ENCODE measurements around the gene KRT84.

The KRT84 gene

DNA sequence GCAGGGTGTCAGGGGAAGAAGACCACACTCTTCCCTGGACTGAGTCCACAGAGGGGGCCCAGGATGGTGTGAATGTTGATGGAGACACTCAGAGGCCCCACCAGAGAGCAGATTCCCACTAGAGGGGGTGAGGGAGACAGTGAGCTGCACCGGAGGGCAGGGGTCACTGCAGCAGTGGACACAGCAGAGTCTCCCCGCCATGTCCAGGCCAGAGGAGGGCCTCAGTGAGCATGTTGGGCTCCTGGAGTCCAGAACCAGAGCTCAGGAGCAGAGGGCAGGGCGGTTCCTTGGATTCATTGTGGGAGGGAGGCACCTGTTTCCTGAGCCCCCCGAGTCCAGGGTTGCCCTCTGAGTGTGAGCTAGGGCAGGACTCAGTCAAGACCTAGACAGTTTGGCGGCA lies 22.5 kb upstream of the KRT84 start:
- peaks cover 44% of the 10 kb centered on the region for H3K27me3 ChIP-seq (ENCODE audit: control insufficient read depth, insufficient read depth, low read length)
- no peaks in the 10 kb centered on the region for H3K36me3 ChIP-seq (ENCODE audit: insufficient read depth, low read length)
- H3K9me3 ChIP-seq (replicated peaks; ENCODE audit: low read length): no peaks in the 10 kb centered on the region
- H3K9ac ChIP-seq (ENCODE audit: low read depth, low read length): no peak overlapping the region
- H3K4me2 ChIP-seq (ENCODE audit: low read length): no peak overlapping the region
- no peaks in the 10 kb centered on the region for H3K4me1 ChIP-seq (ENCODE audit: control insufficient read depth, insufficient read depth, low read length)
- H3K4me3 ChIP-seq (ENCODE audit: low read length): no peak overlapping the region

DNA sequence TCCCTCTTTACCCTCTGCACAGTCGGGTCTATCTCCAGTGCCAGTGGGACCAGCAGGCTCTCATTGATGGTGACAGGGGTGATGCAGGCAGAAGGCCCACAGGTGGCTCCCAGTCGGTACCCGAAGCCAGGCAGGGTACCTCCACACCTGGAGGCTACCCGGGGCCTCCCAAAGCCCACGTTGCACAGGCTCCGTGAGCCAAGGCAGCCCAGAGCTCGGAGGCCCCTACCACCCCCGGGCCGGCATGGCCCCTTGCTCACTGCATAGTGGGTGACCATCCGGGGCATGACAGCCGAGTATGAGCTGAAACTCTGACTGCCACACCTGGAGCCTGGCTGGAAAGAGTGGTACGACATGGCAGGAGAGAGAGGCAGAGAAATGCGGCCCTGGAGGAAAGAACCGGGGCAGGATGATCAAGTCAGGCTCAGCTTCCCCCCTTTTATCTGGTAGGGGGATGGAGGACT lies 20.5 kb upstream of the KRT84 start, which contains the start of gene KRT82:
KRT82 (minus strand) TSS at position 414 of the 464 bp plus-strand sequence; CDS start at position 356, 58 bp downstream.
- peaks cover 54% of the 10 kb centered on the region for H3K27me3 ChIP-seq (ENCODE audit: control insufficient read depth, insufficient read depth, low read length)
- H3K4me1 ChIP-seq (ENCODE audit: control insufficient read depth, insufficient read depth, low read length): no peaks in the 10 kb centered on the region
- no peak within 1 kb of the TSS for H3K4me2 ChIP-seq (ENCODE audit: low read length)
- no peaks in the 10 kb centered on the region for H3K9me3 ChIP-seq (replicated peaks; ENCODE audit: low read length)
- H3K4me3 ChIP-seq (ENCODE audit: low read length): no peak within 1 kb of the TSS
- no peak within 1 kb of the TSS for H3K9ac ChIP-seq (ENCODE audit: low read depth, low read length)
- H3K36me3 ChIP-seq (ENCODE audit: insufficient read depth, low read length): no peaks in the 10 kb centered on the region

DNA sequence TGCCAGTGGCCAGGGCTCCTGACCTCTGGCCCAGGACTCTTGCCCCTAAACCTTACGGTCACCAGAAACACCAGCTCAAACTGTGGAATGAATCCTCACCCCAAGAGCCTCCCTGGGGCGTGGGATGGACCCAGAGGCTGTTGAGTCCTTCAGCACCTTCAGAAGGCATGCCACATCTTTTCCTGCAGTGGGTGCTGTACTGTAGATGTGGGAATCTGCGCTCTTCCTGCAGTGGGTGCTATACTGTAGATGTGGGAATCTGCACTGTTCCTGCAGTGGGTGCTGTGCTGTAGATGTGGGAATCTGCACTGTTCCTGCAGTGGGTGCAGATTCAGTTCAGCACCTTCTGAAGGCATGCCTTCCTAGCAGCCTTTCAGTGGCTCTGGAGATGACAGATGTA lies 19.5 kb upstream of the KRT84 start:
- no peak overlapping the region for H3K9ac ChIP-seq (ENCODE audit: low read depth, low read length)

DNA sequence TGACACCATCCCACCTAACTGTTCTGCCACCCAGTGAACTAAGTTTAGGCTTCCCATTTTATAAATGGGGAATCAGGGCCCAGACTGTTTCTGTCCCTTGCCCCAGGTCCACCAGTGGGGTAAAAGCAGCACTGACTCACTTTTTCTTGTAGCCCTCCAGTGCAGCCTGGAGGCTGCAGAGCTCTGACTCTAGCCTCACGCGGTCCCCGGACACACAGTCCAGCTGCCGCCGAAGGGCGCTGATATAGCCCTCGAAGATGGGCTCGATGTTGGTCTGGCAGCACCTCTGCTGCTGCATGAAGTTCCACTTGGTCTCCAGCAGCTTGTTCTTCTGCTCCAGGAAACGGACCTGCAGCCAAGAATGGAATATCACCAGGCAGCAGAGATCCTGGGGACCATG lies 18.1 kb upstream of the KRT84 start:
- no peak overlapping the region for H3K4me2 ChIP-seq (ENCODE audit: low read length)
- peaks cover 67% of the 10 kb centered on the region for H3K27me3 ChIP-seq (ENCODE audit: control insufficient read depth, insufficient read depth, low read length)
- no peak overlapping the region for H3K4me3 ChIP-seq (ENCODE audit: low read length)
- H3K36me3 ChIP-seq (ENCODE audit: insufficient read depth, low read length): no peaks in the 10 kb centered on the region
- no peak overlapping the region for H3K9ac ChIP-seq (ENCODE audit: low read depth, low read length)
- no peaks in the 10 kb centered on the region for H3K9me3 ChIP-seq (replicated peaks; ENCODE audit: low read length)
- no peaks in the 10 kb centered on the region for H3K4me1 ChIP-seq (ENCODE audit: control insufficient read depth, insufficient read depth, low read length)

More for the DNA sequence above, 19.5 kb upstream of the KRT84 start:
- Histone ChIP-seq H3K4me1 (ENCODE audit: control insufficient read depth, insufficient read depth, low read length) (no peaks in the 10 kb centered on the region), H3K36me3 (ENCODE audit: insufficient read depth, low read length) (no peaks in the 10 kb centered on the region), H3K4me2 (ENCODE audit: low read length) (no peak overlapping the region), H3K27me3 (ENCODE audit: control insufficient read depth, insufficient read depth, low read length) (peaks cover 59% of the 10 kb centered on the region), H3K9me3 (replicated peaks; ENCODE audit: low read length) (no peaks in the 10 kb centered on the region), H3K4me3 (ENCODE audit: low read length) (no peak overlapping the region)

DNA sequence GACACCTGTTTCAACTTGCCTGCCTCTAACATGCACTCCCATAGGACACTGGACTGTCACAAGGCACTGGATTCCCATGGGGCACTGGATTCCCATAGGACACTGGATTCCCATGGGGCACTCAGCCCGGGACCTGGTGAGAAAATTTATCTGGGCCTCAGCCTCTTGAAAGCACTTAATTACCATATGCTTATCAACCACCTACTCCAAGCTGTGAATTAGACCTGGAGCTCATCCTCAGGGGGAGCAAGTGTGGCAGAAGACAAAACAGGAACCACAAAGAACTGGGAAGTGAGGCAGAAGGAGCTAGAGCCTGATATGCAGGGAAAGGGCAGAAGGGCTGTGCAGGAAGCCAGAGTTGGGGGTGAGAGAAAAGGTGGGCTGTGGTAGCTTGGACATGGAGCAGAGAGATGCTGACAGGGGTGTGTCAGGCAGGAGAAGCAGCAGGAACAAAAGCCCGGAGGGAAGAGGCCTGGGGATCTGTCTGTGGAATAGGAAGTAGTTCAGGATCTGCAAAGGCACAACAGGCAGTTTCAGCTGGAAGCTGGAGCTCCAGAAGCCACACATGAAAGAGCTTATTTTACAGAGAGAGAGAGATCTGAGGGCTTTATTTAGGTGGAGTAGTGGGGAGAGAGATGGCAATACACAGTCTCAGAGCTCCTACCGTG lies 17.6 kb upstream of the KRT84 start:
- Histone ChIP-seq H3K9me3 (replicated peaks; ENCODE audit: low read length) (no peaks in the 10 kb centered on the region), H3K36me3 (ENCODE audit: insufficient read depth, low read length) (no peaks in the 10 kb centered on the region), H3K27me3 (ENCODE audit: control insufficient read depth, insufficient read depth, low read length) (peaks cover 68% of the 10 kb centered on the region), H3K9ac (ENCODE audit: low read depth, low read length) (no peak overlapping the region), H3K4me1 (ENCODE audit: control insufficient read depth, insufficient read depth, low read length) (no peaks in the 10 kb centered on the region), H3K4me3 (ENCODE audit: low read length) (no peak overlapping the region), H3K4me2 (ENCODE audit: low read length) (no peak overlapping the region)

DNA sequence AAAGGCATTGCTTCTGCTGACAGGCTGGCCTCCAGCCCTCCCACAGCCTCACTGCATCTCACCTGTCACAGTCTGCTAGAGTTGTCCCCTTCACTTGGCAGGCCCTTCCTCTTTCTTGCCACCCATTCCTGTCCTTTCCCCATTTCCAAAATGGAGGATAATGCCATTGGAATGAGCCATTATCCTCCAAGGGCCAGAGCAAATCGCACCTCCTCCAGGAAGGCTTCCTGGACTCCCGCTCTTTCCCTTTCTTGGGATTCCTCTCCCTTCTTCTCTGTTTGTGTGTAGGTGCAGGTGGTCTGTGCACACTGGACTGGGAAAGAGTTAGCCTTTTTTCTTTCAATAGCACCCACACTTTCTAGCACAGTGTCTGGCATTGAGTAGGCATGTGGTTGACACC lies 16.9 kb upstream of the KRT84 start:
- Histone ChIP-seq H3K36me3 (ENCODE audit: insufficient read depth, low read length) (no peaks in the 10 kb centered on the region), H3K4me1 (ENCODE audit: control insufficient read depth, insufficient read depth, low read length) (no peaks in the 10 kb centered on the region), H3K4me3 (ENCODE audit: low read length) (no peak overlapping the region), H3K9ac (ENCODE audit: low read depth, low read length) (no peak overlapping the region), H3K27me3 (ENCODE audit: control insufficient read depth, insufficient read depth, low read length) (peaks cover 70% of the 10 kb centered on the region), H3K9me3 (replicated peaks; ENCODE audit: low read length) (no peaks in the 10 kb centered on the region), H3K4me2 (ENCODE audit: low read length) (no peak overlapping the region)

DNA sequence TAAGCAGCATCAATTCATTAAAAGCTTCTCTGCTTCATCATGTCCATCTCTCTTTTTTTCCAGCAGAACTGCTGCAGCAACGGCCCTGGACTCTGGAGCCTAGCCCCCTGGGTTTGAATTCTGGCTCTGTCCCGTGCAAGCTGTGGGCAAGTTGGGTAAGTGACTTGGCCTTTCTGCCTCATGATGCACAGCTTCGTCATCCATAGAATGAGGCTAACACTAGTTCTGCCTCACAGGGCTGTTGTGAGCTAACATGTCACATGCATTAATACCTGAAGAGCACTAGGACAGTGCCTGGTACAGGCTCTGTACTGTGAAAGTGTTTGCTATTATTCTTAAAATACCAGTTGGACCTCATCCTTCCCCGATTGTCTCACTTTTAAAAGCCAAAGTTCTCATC lies 16.5 kb upstream of the KRT84 start:
- Histone ChIP-seq H3K36me3 (ENCODE audit: insufficient read depth, low read length) (no peaks in the 10 kb centered on the region), H3K27me3 (ENCODE audit: control insufficient read depth, insufficient read depth, low read length) (peaks cover 73% of the 10 kb centered on the region), H3K9ac (ENCODE audit: low read depth, low read length) (no peak overlapping the region)

DNA sequence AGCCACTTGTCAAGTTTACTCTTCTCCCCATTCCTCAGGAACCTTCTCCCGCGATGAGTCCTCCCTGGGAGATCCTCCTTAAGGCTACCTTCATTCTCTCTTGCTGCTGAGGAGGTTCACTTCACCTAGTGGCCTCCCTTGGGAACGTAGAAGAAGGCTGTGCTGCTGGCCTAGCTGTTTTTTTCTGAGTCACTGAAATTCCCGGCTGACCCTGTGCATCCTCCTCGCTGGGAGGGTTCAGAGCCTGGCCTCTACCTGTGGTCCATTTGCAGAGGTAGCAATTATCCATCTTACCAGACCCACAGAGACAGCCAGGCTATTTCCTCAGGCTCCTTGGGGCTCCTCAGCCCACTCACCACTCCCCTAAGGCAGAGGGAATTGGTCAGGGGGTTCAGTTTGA lies 16.1 kb upstream of the KRT84 start:
- Histone ChIP-seq H3K27me3 (ENCODE audit: control insufficient read depth, insufficient read depth, low read length) (peaks cover 76% of the 10 kb centered on the region), H3K9me3 (replicated peaks; ENCODE audit: low read length) (no peaks in the 10 kb centered on the region), H3K4me1 (ENCODE audit: control insufficient read depth, insufficient read depth, low read length) (no peaks in the 10 kb centered on the region), H3K4me2 (ENCODE audit: low read length) (no peak overlapping the region), H3K36me3 (ENCODE audit: insufficient read depth, low read length) (no peaks in the 10 kb centered on the region), H3K9ac (ENCODE audit: low read depth, low read length) (no peak overlapping the region), H3K4me3 (ENCODE audit: low read length) (no peak overlapping the region)

More for the DNA sequence above, 16.5 kb upstream of the KRT84 start:
- no peak overlapping the region for H3K4me2 ChIP-seq (ENCODE audit: low read length)
- no peaks in the 10 kb centered on the region for H3K4me1 ChIP-seq (ENCODE audit: control insufficient read depth, insufficient read depth, low read length)
- H3K9me3 ChIP-seq (replicated peaks; ENCODE audit: low read length): no peaks in the 10 kb centered on the region
- H3K4me3 ChIP-seq (ENCODE audit: low read length): no peak overlapping the region

DNA sequence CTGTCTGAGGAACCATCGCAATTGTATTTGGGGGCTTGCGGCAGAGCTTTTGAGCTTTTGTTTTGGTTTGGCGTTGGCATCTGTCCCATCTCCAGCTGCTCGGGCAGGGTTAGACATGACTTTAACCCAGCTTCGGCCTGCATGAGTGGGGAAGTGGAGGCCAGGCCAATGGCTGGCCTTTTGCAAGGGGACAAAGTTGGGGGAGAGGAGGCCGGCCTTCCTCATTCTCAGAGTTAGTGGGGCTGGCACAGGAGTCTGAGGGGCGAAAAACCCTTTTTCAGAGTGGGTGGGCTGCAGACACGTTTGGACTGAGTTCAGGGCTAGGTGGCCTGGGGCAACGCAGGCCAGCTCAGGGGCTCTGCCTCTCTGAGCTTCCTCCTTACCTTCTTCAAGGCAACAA lies 15.5 kb upstream of the KRT84 start:
- H3K36me3 ChIP-seq (ENCODE audit: insufficient read depth, low read length): no peaks in the 10 kb centered on the region
- H3K9me3 ChIP-seq (replicated peaks; ENCODE audit: low read length): no peaks in the 10 kb centered on the region
- no peaks in the 10 kb centered on the region for H3K4me1 ChIP-seq (ENCODE audit: control insufficient read depth, insufficient read depth, low read length)
- no peak overlapping the region for H3K4me3 ChIP-seq (ENCODE audit: low read length)
- peaks cover 80% of the 10 kb centered on the region for H3K27me3 ChIP-seq (ENCODE audit: control insufficient read depth, insufficient read depth, low read length)
- H3K9ac ChIP-seq (ENCODE audit: low read depth, low read length): no peak overlapping the region
- no peak overlapping the region for H3K4me2 ChIP-seq (ENCODE audit: low read length)

DNA sequence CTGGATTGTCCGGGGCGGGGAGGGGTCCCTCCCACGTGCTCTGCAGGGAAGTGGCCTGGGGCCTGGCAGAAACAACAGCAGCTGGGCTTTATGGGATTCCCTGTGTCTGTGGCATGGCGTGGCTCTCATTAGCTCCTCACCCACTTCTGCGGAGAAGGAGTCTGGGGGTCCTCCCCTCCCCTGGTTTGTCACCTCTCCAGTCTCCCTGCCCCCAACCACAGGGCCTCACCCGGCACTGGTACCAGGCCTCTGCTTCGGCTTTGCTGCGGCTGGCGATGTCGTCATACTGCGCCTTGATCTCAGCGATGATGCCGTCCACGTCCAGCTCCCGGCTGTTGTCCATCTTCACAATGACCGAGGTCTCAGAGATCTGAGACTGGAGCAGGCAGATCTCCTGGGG lies 14.3 kb upstream of the KRT84 start:
- H3K9me3 ChIP-seq (replicated peaks; ENCODE audit: low read length): no peaks in the 10 kb centered on the region
- no peak overlapping the region for H3K9ac ChIP-seq (ENCODE audit: low read depth, low read length)
- H3K4me3 ChIP-seq (ENCODE audit: low read length): no peak overlapping the region
- H3K4me2 ChIP-seq (ENCODE audit: low read length): no peak overlapping the region
- peaks cover 81% of the 10 kb centered on the region for H3K27me3 ChIP-seq (ENCODE audit: control insufficient read depth, insufficient read depth, low read length)
- no peaks in the 10 kb centered on the region for H3K4me1 ChIP-seq (ENCODE audit: control insufficient read depth, insufficient read depth, low read length)
- no peaks in the 10 kb centered on the region for H3K36me3 ChIP-seq (ENCODE audit: insufficient read depth, low read length)

DNA sequence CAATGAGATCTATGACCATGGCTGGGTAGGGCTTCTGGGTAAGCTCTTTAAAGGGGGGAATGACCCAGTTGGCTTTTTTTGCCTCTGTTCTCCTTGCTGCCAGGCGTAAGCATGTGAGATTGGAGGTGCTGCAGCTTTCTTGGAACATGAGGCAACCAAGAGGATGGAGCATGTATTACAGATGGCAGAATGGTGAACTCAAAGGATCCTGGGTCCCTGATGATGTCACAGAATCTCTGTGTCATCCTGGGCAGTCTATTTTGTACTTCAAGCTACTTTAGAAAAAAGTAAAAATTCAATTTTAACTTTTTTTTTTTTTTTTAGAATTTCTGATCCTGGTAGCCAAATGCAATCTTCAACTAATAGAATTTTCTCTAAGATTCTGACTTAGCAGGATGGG lies 12.7 kb upstream of the KRT84 start:
- Histone ChIP-seq H3K4me2 (ENCODE audit: low read length) (no peak overlapping the region), H3K36me3 (ENCODE audit: insufficient read depth, low read length) (no peaks in the 10 kb centered on the region), H3K27me3 (ENCODE audit: control insufficient read depth, insufficient read depth, low read length) (peaks cover 81% of the 10 kb centered on the region), H3K9ac (ENCODE audit: low read depth, low read length) (no peak overlapping the region), H3K9me3 (replicated peaks; ENCODE audit: low read length) (no peaks in the 10 kb centered on the region), H3K4me1 (ENCODE audit: control insufficient read depth, insufficient read depth, low read length) (no peaks in the 10 kb centered on the region), H3K4me3 (ENCODE audit: low read length) (no peak overlapping the region)

DNA sequence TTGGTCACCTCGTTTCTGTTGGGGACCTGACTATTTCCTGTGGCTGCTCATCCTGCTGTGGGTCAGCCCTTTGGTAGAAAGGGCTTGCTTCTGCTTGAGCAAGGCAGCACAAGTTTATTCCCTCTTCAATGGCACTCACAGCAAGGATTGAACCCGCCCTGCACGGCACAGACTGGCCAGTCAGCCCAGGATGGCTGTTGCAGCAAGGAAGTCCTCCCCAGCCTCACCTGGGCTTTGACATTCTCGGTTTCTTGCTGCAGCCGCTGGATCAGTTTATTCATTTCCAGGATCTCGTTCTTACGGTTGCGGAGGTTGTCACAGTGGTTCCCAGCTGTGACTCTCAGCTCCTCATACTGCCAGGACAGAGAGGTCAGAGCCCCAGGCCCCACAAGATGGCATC lies 11.2 kb upstream of the KRT84 start:
- Histone ChIP-seq H3K4me3 (ENCODE audit: low read length) (no peak overlapping the region), H3K27me3 (ENCODE audit: control insufficient read depth, insufficient read depth, low read length) (peaks cover 67% of the 10 kb centered on the region), H3K9ac (ENCODE audit: low read depth, low read length) (no peak overlapping the region), H3K9me3 (replicated peaks; ENCODE audit: low read length) (no peaks in the 10 kb centered on the region), H3K36me3 (ENCODE audit: insufficient read depth, low read length) (no peaks in the 10 kb centered on the region), H3K4me1 (ENCODE audit: control insufficient read depth, insufficient read depth, low read length) (no peaks in the 10 kb centered on the region), H3K4me2 (ENCODE audit: low read length) (no peak overlapping the region)

Data from skeletal muscle satellite cell (primary cell).